ENCODE measurements around the gene NARF. TPM values are rescaled to one million over a fixed set of nuclear protein-coding genes. Genes with fewer than 3 reads are reported as not detected.
"Not testable (repeated sequence)": the region's sequence is repeated elsewhere in the genome, so short reads cannot be mapped to it uniquely, and the experiment has no call there.

The NARF gene
- total RNA-seq, 1 donor from 2014 or later, result 84.2 TPM

GRCh38 chr17:82458885-82459424, 414 bp downstream of the NARF start:
- TF ChIP-seq, protein P1, sequence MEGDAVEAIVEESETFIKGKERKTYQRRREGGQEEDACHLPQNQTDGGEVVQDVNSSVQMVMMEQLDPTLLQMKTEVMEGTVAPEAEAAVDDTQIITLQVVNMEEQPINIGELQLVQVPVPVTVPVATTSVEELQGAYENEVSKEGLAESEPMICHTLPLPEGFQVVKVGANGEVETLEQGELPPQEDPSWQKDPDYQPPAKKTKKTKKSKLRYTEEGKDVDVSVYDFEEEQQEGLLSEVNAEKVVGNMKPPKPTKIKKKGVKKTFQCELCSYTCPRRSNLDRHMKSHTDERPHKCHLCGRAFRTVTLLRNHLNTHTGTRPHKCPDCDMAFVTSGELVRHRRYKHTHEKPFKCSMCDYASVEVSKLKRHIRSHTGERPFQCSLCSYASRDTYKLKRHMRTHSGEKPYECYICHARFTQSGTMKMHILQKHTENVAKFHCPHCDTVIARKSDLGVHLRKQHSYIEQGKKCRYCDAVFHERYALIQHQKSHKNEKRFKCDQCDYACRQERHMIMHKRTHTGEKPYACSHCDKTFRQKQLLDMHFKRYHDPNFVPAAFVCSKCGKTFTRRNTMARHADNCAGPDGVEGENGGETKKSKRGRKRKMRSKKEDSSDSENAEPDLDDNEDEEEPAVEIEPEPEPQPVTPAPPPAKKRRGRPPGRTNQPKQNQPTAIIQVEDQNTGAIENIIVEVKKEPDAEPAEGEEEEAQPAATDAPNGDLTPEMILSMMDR (conservative IDR thresholded peaks at IDR 0.05), result no peak
- Mint-ChIP-seq H3K27ac (ENCODE audit: unreplicated experiment) (peak overlapping the region; percentile 83), H3K4me3 (peak overlapping the region; percentile 95), H3K36me3 (ENCODE audit: low read depth) (peaks cover 6% of the 10 kb centered on the region), H3K9me3 (peaks cover 3% of the 10 kb centered on the region), H3K4me1 (peaks cover 17% of the 10 kb centered on the region), H3K27me3 (ENCODE audit: low read depth) (no peaks in the 10 kb centered on the region)
- peak; percentile 22 for DNase-seq (ENCODE audit: low read depth, low spot score)

DNA sequence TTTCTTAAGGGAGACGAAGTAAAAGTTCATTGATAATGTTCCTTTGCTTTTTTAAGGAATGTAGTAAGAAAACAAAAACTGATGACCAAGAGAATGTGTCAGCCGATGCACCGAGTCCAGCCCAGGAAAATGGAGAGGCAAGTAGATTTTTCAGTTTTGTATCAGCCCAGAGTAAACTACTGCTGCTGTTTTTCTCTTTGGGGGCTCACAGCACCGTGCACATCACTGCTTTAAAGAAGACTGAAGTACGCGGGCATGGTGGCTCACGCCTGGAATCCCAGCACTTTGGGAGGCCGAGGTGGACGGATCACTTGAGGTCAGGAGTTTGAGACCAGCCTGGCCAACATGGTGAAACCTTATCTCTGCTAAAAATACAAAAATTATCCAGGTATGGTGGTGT, 1.4 kb downstream of the NARF start:
- H3K4me1 Mint-ChIP-seq, result peaks cover 17% of the 10 kb centered on the region
- peak overlapping the region; percentile 95 for H3K4me3 Mint-ChIP-seq
- not testable (repeated sequence) for H3K36me3 Mint-ChIP-seq (ENCODE audit: low read depth); H3K9me3 Mint-ChIP-seq; H3K27me3 Mint-ChIP-seq (ENCODE audit: low read depth); H3K27ac Mint-ChIP-seq (ENCODE audit: unreplicated experiment); DNase-seq (ENCODE audit: low read depth, low spot score)

- Mint-ChIP-seq H3K4me1 (peaks cover 16% of the 10 kb centered on the region), H3K27ac (ENCODE audit: unreplicated experiment) (no peak overlapping the region), H3K36me3 (ENCODE audit: low read depth) (peaks cover 8% of the 10 kb centered on the region), H3K27me3 (ENCODE audit: low read depth) (no peaks in the 10 kb centered on the region), H3K4me3 (peak overlapping the region; percentile 49), H3K9me3 (peaks cover 3% of the 10 kb centered on the region)
- TF ChIP-seq, protein P1 (conservative IDR thresholded peaks at IDR 0.05), result no peak
- no peak for DNase-seq (ENCODE audit: low read depth, low spot score)
Measured at GRCh38 chr17:82461827-82462524, 3.4 kb downstream of the NARF start.

GRCh38 chr17:82463391-82463790, 4.8 kb downstream of the NARF start:
- Mint-ChIP-seq H3K36me3 (ENCODE audit: low read depth) (peaks cover 5% of the 10 kb centered on the region), H3K27ac (ENCODE audit: unreplicated experiment) (peak overlapping the region; percentile 81)
- TF ChIP-seq, protein P1 (conservative IDR thresholded peaks at IDR 0.05), result no peak

DNA sequence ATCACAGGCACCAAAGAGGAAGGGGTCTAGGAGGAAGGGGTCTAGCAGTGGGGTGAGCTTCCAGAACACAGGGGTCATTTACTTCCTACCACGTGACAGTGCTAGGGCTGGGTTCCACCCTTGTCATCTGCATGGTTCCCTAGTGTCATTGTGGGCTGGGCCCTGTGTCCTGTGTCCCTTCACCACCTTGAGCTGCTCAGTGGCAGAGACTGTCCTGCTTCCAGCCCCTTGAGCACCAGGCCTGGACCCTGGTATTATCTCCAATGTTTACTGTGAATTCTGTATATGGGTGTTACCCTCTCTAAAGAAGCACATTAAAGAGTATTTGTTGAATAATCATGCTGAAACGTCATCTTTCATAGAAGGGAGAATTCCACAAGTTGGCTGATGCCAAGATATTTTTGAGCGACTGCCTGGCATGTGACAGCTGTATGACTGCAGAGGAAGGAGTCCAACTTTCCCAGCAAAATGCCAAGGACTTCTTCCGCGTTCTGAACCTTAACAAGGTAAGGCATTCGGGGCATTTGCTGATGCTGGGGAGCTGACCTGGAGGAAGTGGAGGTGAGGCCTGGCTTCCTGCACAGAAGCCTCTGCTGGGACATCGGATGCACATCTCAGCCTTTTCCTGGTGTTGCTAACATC, 5.5 kb downstream of the NARF start:
- Mint-ChIP-seq H3K4me3 (peak overlapping the region; percentile 54), H3K27me3 (ENCODE audit: low read depth) (no peaks in the 10 kb centered on the region), H3K36me3 (ENCODE audit: low read depth) (peaks cover 9% of the 10 kb centered on the region), H3K4me1 (peaks cover 5% of the 10 kb centered on the region), H3K27ac (ENCODE audit: unreplicated experiment) (peak overlapping the region; percentile 81), H3K9me3 (no peaks in the 10 kb centered on the region)
- no peak for DNase-seq (ENCODE audit: low read depth, low spot score)
- TF ChIP-seq, protein P1 (conservative IDR thresholded peaks at IDR 0.05), result no peak

More at GRCh38 chr17:82463391-82463790, 4.8 kb downstream of the NARF start:
- no peak for DNase-seq (ENCODE audit: low read depth, low spot score)
- Mint-ChIP-seq H3K4me1 (peaks cover 5% of the 10 kb centered on the region), H3K4me3 (peak overlapping the region; percentile 54), H3K9me3 (no peaks in the 10 kb centered on the region), H3K27me3 (ENCODE audit: low read depth) (no peaks in the 10 kb centered on the region)

DNA sequence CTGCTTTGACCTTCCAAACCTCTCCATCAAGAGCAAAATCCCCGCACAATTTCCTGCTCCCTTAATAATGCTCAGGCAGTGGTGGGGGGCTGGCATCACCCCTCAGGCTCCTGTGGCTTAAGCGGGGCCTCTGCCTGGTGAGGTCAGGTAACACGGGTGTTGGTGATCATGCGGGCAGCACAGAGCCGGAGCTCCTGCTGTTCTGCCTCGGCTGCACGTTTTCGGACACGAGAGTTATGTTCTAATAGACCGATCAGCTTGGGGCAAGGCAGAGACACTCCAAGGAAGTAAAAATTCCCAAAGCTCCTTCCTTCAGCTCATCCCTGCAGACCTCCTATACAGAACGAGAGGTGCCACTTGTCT, 6.0 kb downstream of the NARF start:
- no peak overlapping the region for H3K4me3 Mint-ChIP-seq
- no peaks in the 10 kb centered on the region for H3K9me3 Mint-ChIP-seq
- H3K4me1 Mint-ChIP-seq, result peaks cover under 1% of the 10 kb centered on the region
- no peak for DNase-seq (ENCODE audit: low read depth, low spot score)
- no peak overlapping the region for H3K27ac Mint-ChIP-seq (ENCODE audit: unreplicated experiment)
- H3K36me3 Mint-ChIP-seq (ENCODE audit: low read depth), result peaks cover 9% of the 10 kb centered on the region
- no peaks in the 10 kb centered on the region for H3K27me3 Mint-ChIP-seq (ENCODE audit: low read depth)
- TF ChIP-seq, protein P1 (conservative IDR thresholded peaks at IDR 0.05), result no peak
